ENCODE measurements around the gene MED27. TPM values are rescaled to one million over a fixed set of nuclear protein-coding genes. Genes with fewer than 3 reads are reported as not detected.

Gene MED27
- total and polyA plus RNA-seq, 2 of the 13 experiments (the other 11 are each of a cell fraction or from before 2014, with no cell fraction given): 16.9 to 19.0 TPM

DNA sequence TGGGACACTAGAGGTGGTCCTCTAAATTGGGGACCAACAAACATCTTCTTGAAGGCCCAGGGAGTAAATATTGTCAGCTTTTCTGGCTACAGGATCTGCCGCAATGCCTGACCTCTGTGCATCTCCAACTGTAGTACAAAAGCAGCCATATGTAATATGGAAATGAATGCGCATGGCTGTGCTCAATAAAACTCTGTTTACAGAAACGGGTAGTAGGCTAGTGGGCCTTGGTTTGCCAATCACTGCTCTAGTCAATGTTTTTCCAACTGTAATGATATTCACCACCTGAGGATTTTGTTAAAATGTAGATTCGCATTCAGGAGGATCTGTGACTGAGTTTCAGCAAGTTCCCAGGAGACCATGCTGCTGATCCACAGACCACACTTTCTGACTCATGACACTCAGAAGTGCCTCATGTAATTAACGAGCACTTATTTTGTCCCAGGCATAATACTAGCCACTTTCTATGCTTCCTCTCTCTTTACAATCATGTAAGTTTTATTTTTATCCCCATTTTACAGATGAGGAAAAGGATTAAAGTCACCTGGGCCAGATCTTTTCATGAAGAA lies 96.9 kb downstream of the MED27 start:
- Histone ChIP-seq H3K9ac (ENCODE audit: insufficient read depth, low read depth, low read length) (no peak overlapping the region), H4K20me1 (ENCODE audit: insufficient read depth, low read length) (no peaks in the 10 kb centered on the region), H3K36me3 (replicated peaks in 1 of 2; ENCODE audit: control insufficient read depth in 1 of 2, insufficient read depth in 2 of 2, low read length in 2 of 2) (no peaks in the 10 kb centered on the region), H3K9me3 (ENCODE audit: low read length) (no peaks in the 10 kb centered on the region), H3K4me3 (replicated peaks in 1 of 3; ENCODE audit: insufficient read depth in 1 of 3, low read depth in 2 of 3, low read length in 3 of 3) (no peak overlapping the region), H3K4me1 (ENCODE audit: insufficient read depth, low read length) (no peaks in the 10 kb centered on the region), H3K79me2 (ENCODE audit: insufficient read depth, low read length) (no peaks in the 10 kb centered on the region), H2AFZ (ENCODE audit: low read length) (no peak overlapping the region), H3K27me3 (ENCODE audit: control insufficient read depth in 1 of 2, insufficient read depth in 2 of 2, low read length in 2 of 2) (no peaks in the 10 kb centered on the region), H3K4me2 (ENCODE audit: low read depth, low read length) (no peak overlapping the region), H3K27ac (ENCODE audit: extremely low read length, insufficient read depth, low read length) (no peak overlapping the region)
- ATAC-seq: no peak
- no TSS peak for BruUV-seq (replicated peaks)
- TF ChIP-seq, protein P1, sequence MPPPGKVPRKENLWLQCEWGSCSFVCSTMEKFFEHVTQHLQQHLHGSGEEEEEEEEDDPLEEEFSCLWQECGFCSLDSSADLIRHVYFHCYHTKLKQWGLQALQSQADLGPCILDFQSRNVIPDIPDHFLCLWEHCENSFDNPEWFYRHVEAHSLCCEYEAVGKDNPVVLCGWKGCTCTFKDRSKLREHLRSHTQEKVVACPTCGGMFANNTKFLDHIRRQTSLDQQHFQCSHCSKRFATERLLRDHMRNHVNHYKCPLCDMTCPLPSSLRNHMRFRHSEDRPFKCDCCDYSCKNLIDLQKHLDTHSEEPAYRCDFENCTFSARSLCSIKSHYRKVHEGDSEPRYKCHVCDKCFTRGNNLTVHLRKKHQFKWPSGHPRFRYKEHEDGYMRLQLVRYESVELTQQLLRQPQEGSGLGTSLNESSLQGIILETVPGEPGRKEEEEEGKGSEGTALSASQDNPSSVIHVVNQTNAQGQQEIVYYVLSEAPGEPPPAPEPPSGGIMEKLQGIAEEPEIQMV (CRISPR knock-in tag; IDR thresholded peaks at IDR 0.05; ENCODE audit: low read depth): no peak
- TF ChIP-seq, protein P2, sequence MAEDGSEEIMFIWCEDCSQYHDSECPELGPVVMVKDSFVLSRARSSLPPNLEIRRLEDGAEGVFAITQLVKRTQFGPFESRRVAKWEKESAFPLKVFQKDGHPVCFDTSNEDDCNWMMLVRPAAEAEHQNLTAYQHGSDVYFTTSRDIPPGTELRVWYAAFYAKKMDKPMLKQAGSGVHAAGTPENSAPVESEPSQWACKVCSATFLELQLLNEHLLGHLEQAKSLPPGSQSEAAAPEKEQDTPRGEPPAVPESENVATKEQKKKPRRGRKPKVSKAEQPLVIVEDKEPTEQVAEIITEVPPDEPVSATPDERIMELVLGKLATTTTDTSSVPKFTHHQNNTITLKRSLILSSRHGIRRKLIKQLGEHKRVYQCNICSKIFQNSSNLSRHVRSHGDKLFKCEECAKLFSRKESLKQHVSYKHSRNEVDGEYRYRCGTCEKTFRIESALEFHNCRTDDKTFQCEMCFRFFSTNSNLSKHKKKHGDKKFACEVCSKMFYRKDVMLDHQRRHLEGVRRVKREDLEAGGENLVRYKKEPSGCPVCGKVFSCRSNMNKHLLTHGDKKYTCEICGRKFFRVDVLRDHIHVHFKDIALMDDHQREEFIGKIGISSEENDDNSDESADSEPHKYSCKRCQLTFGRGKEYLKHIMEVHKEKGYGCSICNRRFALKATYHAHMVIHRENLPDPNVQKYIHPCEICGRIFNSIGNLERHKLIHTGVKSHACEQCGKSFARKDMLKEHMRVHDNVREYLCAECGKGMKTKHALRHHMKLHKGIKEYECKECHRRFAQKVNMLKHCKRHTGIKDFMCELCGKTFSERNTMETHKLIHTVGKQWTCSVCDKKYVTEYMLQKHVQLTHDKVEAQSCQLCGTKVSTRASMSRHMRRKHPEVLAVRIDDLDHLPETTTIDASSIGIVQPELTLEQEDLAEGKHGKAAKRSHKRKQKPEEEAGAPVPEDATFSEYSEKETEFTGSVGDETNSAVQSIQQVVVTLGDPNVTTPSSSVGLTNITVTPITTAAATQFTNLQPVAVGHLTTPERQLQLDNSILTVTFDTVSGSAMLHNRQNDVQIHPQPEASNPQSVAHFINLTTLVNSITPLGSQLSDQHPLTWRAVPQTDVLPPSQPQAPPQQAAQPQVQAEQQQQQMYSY (CRISPR knock-in tag; IDR thresholded peaks at IDR 0.05): no peak
- TF ChIP-seq, protein P3, sequence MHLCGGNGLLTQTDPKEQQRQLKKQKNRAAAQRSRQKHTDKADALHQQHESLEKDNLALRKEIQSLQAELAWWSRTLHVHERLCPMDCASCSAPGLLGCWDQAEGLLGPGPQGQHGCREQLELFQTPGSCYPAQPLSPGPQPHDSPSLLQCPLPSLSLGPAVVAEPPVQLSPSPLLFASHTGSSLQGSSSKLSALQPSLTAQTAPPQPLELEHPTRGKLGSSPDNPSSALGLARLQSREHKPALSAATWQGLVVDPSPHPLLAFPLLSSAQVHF (CRISPR knock-in tag; IDR thresholded peaks at IDR 0.05): no peak
- TF ChIP-seq, protein P4, sequence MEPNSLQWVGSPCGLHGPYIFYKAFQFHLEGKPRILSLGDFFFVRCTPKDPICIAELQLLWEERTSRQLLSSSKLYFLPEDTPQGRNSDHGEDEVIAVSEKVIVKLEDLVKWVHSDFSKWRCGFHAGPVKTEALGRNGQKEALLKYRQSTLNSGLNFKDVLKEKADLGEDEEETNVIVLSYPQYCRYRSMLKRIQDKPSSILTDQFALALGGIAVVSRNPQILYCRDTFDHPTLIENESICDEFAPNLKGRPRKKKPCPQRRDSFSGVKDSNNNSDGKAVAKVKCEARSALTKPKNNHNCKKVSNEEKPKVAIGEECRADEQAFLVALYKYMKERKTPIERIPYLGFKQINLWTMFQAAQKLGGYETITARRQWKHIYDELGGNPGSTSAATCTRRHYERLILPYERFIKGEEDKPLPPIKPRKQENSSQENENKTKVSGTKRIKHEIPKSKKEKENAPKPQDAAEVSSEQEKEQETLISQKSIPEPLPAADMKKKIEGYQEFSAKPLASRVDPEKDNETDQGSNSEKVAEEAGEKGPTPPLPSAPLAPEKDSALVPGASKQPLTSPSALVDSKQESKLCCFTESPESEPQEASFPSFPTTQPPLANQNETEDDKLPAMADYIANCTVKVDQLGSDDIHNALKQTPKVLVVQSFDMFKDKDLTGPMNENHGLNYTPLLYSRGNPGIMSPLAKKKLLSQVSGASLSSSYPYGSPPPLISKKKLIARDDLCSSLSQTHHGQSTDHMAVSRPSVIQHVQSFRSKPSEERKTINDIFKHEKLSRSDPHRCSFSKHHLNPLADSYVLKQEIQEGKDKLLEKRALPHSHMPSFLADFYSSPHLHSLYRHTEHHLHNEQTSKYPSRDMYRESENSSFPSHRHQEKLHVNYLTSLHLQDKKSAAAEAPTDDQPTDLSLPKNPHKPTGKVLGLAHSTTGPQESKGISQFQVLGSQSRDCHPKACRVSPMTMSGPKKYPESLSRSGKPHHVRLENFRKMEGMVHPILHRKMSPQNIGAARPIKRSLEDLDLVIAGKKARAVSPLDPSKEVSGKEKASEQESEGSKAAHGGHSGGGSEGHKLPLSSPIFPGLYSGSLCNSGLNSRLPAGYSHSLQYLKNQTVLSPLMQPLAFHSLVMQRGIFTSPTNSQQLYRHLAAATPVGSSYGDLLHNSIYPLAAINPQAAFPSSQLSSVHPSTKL (CRISPR knock-in tag; IDR thresholded peaks at IDR 0.05): no peak
- TF ChIP-seq SRSF1 (optimal IDR thresholded peaks at IDR 0.05; ENCODE audit: low read depth, low read length) (no peak), NFRKB (IDR thresholded peaks at IDR 0.05) (no peak), MBD4 (IDR thresholded peaks at IDR 0.05; ENCODE audit: borderline replicate concordance, low read length) (no peak), SSRP1 (CRISPR knock-in tag; IDR thresholded peaks at IDR 0.05) (no peak), ZNF605 (CRISPR knock-in tag; IDR thresholded peaks at IDR 0.05) (no peak), ZNF234 (CRISPR knock-in tag; conservative IDR thresholded peaks at IDR 0.05) (no peak), JARID2 (CRISPR knock-in tag; IDR thresholded peaks at IDR 0.05; ENCODE audit: insufficient replicate concordance) (no peak), RFXAP (CRISPR knock-in tag; IDR thresholded peaks at IDR 0.05; ENCODE audit: borderline replicate concordance) (no peak)
- intact Hi-C loops (cut with micrococcal nuclease; ENCODE audit: unreplicated experiment): no loop called here
- in situ Hi-C loops (cut with HindIII; ENCODE audit: extremely low pct_ligation_motif_present, low pct_unique_long_range_greater_than_20kb): no loop called here
- DNase-seq (ENCODE audit: low spot score): no peak
- ChIA-PET POLR2A (no interaction called here), CTCF (ENCODE audit: low intra/inter-chr PET ratio, low total read pairs) (no interaction called here)
- no peak for FAIRE-seq
- 73% methylated on average over 5 of the region's 5 CpGs for WGBS (ENCODE audit: low lambda C conversion rate)
